LNCaP clone FGC (cell line): ENCODE measurements around the gene GLYR1.

Experiments
- DNase-seq: peaks from one replicate; pipeline ENCODE4 v3.0.0-alpha.2; 2011; ENCODE audit warnings: low read depth
- H3K4me3 ChIP-seq: 2 replicates; pipeline ENCODE4 v1.5.1; 2011; ENCODE audit warnings: mild to moderate bottlenecking, low read depth, low read length, control low read depth
- CTCF ChIP-seq: IDR thresholded peaks from 2 replicates; pipeline ENCODE4 v1.5.1; 2012; ENCODE audit warnings: mild to moderate bottlenecking; ENCODE audit not compliant: control insufficient read depth, insufficient read depth; ENCODE audit errors: extremely low read depth

GLYR1 gene

DNA sequence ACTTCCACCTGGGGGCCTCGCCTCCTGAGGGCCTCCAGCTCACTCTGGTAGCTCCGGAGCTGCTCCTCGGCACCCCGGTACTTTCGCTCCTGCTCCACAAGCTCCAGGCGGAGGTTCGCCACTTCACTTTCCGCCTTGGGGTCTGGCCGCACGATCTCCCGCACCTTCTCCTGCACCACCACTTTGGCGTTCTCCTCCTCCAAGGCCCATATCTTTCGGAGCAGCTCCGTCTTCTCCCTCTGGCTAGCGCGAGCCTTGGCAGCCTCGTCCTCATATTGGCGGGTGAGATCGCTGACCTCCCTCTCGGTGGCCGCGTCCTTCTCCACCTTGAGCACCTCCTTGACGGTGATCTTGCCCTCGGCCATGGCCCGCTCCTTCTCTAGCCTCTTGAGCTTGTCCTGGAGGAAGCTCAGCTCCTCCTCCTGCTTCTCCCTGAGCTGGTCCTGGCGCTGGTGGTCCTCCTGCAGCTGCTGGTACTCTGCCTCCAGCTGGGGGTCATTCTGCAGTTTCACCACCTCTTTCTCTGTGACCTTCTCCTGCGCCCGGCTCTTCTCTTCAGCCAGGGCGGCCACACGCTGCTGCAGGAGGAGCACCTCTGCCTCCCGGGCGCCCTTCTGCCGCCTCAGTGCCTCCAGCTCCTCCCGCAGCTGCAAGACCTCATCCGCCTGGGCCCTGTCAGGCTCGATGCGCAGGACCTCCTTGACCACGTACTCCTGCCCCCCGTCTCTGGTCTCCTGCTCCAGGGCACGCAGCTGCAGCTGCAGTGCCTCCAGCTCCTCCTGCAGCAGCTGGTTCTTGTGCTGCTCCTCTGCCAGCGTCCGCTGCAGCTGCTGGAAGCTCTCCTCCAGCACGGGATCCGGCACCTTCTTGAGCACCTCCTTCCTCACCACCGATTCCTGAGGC is 38.1 kb upstream of the GLYR1 start:
- TF ChIP-seq CTCF: no peak
- no peak for DNase-seq

GRCh38 chr16:4884209-4884608 is 37.1 kb upstream of the GLYR1 start:
- TF ChIP-seq CTCF: no peak
- no peak for DNase-seq
- no peak overlapping the region for H3K4me3 ChIP-seq

More for the DNA sequence above, 38.1 kb upstream of the GLYR1 start:
- H3K4me3 ChIP-seq: no peak overlapping the region

GRCh38 chr16:4883501-4883900 is 36.4 kb upstream of the GLYR1 start:
- no peak for TF ChIP-seq CTCF
- H3K4me3 ChIP-seq: no peak overlapping the region
- DNase-seq: no peak

- peak; percentile 30 for DNase-seq
- no peak for TF ChIP-seq CTCF
- no peak overlapping the region for H3K4me3 ChIP-seq
Observed at GRCh38 chr16:4882633-4883285, 35.7 kb upstream of the GLYR1 start.

GRCh38 chr16:4882000-4882632 is 35.0 kb upstream of the GLYR1 start:
- no peak for TF ChIP-seq CTCF
- no peak overlapping the region for H3K4me3 ChIP-seq
- no peak for DNase-seq

- H3K4me3 ChIP-seq: no peak overlapping the region
- DNase-seq: no peak
- TF ChIP-seq CTCF: no peak
Observed at GRCh38 chr16:4880006-4880580, 33.0 kb upstream of the GLYR1 start.
